ENCODE measurements around the gene EPHA1. TPM values are rescaled to one million over a fixed set of nuclear protein-coding genes. Genes with fewer than 3 reads are reported as not detected.

The EPHA1 gene
- total and polyA plus RNA-seq, 2 donors (not counting 3 experiments of a cell fraction or from before 2014, with no cell fraction given), result 0.07 TPM; not detected in 1

DNA sequence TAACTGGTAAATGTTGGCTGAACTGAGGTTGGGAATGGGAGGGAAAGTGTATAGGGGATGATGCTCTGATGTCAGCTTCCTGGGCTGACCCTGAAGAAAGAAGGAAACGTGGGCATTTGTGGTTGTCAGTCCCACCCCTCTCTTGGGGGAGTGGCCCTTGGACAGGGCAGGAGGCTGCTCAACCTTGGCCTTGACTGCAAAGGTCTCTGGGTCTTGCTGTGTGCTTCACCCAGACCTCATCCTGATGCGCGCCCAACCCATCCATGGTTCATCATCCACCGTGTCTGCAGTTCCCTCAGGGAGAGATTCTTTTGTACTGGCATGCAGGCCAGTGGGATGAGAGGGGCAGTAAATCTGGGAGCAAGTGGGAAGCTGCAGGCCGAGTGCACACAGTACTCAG, 32.3 kb downstream of the EPHA1 start:
- Histone ChIP-seq H3K4me3 (replicated peaks in 1 of 3; ENCODE audit: insufficient read depth in 1 of 3, low read depth in 1 of 3, low read length in 3 of 3) (no peak overlapping the region), H3K36me3 (ENCODE audit: control insufficient read depth in 2 of 2, extremely low read depth in 1 of 2, insufficient read depth in 2 of 2, low read length in 2 of 2) (no peaks in the 10 kb centered on the region), H3K79me2 (ENCODE audit: control insufficient read depth, insufficient read depth, low read length) (peaks cover 18% of the 10 kb centered on the region), H3K4me2 (ENCODE audit: insufficient read depth, low read length) (no peak overlapping the region), H4K20me1 (replicated peaks; ENCODE audit: control insufficient read depth, extremely low read depth, insufficient read depth, low read length) (no peaks in the 10 kb centered on the region), H3K9me3 (replicated peaks; ENCODE audit: control insufficient read depth, insufficient read depth, low read length) (no peaks in the 10 kb centered on the region), H3K9ac (replicated peaks; ENCODE audit: extremely low read depth, insufficient read depth, low read length) (no peak overlapping the region), H2AFZ (ENCODE audit: low read depth, low read length) (no peak overlapping the region), H3K9me1 (replicated peaks; ENCODE audit: control insufficient read depth, extremely low read depth, insufficient read depth, low read length) (no peaks in the 10 kb centered on the region), H3K27ac (ENCODE audit: insufficient read depth, low read depth, low read length) (no peak overlapping the region), H3K4me1 (ENCODE audit: control insufficient read depth, extremely low read depth, insufficient read depth, low read length) (peaks cover 33% of the 10 kb centered on the region), H3K27me3 (ENCODE audit: control insufficient read depth in 2 of 2, insufficient read depth in 2 of 2, low read length in 2 of 2) (no peaks in the 10 kb centered on the region)
- DNase-seq (ENCODE audit: low read depth, low spot score), result no peak
- dilution Hi-C loops (cut with MboI; ENCODE audit: extremely low pct_ligation_motif_present, low sequenced_read_pairs), result loop anchor here (25.0 kb wide), 1 partner anchor 136 kb away; no protein-coding TSS in a partner anchor
- ChIA-PET CTCF (interaction anchor here (2.4 kb wide), 1 partner anchor 136 kb away, joined by 7 read pairs; no protein-coding TSS in a partner anchor), POLR2A (no interaction called here)
- intact Hi-C loops (cut with micrococcal nuclease), result no loop called here
- no TSS peak for BruUV-seq (replicated peaks)
- no peak for FAIRE-seq
- no peak for TF ChIP-seq POLR2A (IDR thresholded peaks at IDR 0.05; ENCODE audit: low read depth, low read length)
- TF ChIP-seq MYC (IDR thresholded peaks at IDR 0.05; ENCODE audit: low read depth, low read length), result no peak
- TF ChIP-seq, protein P1, sequence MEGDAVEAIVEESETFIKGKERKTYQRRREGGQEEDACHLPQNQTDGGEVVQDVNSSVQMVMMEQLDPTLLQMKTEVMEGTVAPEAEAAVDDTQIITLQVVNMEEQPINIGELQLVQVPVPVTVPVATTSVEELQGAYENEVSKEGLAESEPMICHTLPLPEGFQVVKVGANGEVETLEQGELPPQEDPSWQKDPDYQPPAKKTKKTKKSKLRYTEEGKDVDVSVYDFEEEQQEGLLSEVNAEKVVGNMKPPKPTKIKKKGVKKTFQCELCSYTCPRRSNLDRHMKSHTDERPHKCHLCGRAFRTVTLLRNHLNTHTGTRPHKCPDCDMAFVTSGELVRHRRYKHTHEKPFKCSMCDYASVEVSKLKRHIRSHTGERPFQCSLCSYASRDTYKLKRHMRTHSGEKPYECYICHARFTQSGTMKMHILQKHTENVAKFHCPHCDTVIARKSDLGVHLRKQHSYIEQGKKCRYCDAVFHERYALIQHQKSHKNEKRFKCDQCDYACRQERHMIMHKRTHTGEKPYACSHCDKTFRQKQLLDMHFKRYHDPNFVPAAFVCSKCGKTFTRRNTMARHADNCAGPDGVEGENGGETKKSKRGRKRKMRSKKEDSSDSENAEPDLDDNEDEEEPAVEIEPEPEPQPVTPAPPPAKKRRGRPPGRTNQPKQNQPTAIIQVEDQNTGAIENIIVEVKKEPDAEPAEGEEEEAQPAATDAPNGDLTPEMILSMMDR (IDR thresholded peaks at IDR 0.05; ENCODE audit: extremely low read depth in 1 of 2, insufficient read depth in 1 of 2, low read depth in 1 of 2, low read length in 2 of 2), result no peak
- TF ChIP-seq, protein P2, sequence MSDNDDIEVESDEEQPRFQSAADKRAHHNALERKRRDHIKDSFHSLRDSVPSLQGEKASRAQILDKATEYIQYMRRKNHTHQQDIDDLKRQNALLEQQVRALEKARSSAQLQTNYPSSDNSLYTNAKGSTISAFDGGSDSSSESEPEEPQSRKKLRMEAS (IDR thresholded peaks at IDR 0.05; ENCODE audit: insufficient read depth, insufficient read length), result no peak
- no peak for TF ChIP-seq JUN (IDR thresholded peaks at IDR 0.05; ENCODE audit: borderline replicate concordance, insufficient read depth, insufficient read length, low read depth)
- TF ChIP-seq EZH2 (IDR thresholded peaks at IDR 0.05; ENCODE audit: borderline replicate concordance, low read depth, low read length, severe bottlenecking), result no peak

Measured in endothelial cell of umbilical vein (primary cell).